ENCODE data around the gene GULP1. TPM values are rescaled to one million over a fixed set of nuclear protein-coding genes. Genes with fewer than 3 reads are reported as not detected.

The GULP1 gene
- total RNA-seq, 1 experiment from 2014 or later, result 76.0 TPM

GRCh38 chr2:188449561-188449960 is 157.9 kb downstream of the GULP1 start:
- ChIA-PET RAD21 (ENCODE audit: low non-redundant PET in 1 of 2, low total read pairs in 2 of 2, uncharacterized antibody in 2 of 2, unreplicated experiment in 2 of 2) (interaction anchor here in 1 of 2 experiments (0.9 kb wide), 1 partner anchor 156 kb away, joined by 3 read pairs; no protein-coding TSS in a partner anchor), POLR2A (no interaction called here), CTCF (no interaction called here)
- no peak for DNase-seq (ENCODE audit: low read depth, low spot score)
- no TSS peak for BruUV-seq (replicated peaks)
- H3K27ac ChIP-seq (ENCODE audit: low read depth, low read length), result no peak overlapping the region
- H3K79me2 ChIP-seq (ENCODE audit: insufficient read depth, low read length), result peaks cover 18% of the 10 kb centered on the region; the same call in 1 of the 2 replicates
- H4K20me1 ChIP-seq (ENCODE audit: insufficient read depth), result no peaks in the 10 kb centered on the region
- H3K9me2 ChIP-seq (ENCODE audit: insufficient read depth), result no peaks in the 10 kb centered on the region
- intact Hi-C loops (cut with micrococcal nuclease), result no loop called here
- H3K36me3 ChIP-seq (ENCODE audit: control insufficient read depth in 1 of 2, insufficient read depth in 2 of 2, low read length in 2 of 2), result no peaks in the 10 kb centered on the region
- no peak for TF ChIP-seq RAD21 (IDR thresholded peaks at IDR 0.05; ENCODE audit: low read depth)
- TF ChIP-seq ATF3 (IDR thresholded peaks at IDR 0.05), result no peak
- no peak for TF ChIP-seq MAX (IDR thresholded peaks at IDR 0.05)
- no peak for TF ChIP-seq YY1 (IDR thresholded peaks at IDR 0.05; ENCODE audit: extremely low read depth, insufficient replicate concordance, low read depth, low read length)
- no peak for TF ChIP-seq POLR2A (IDR thresholded peaks at IDR 0.05; ENCODE audit: borderline replicate concordance, extremely low read depth, insufficient read depth, insufficient read length)
- no peak for ATAC-seq
- no peak overlapping the region for H2AFZ ChIP-seq (ENCODE audit: low read depth, low read length, poor library complexity, severe bottlenecking)
- H3K4me2 ChIP-seq (ENCODE audit: low read length), result no peak overlapping the region
- H3K4me1 ChIP-seq (ENCODE audit: control insufficient read depth in 1 of 2, insufficient read depth in 2 of 2, low read length in 2 of 2), result no peaks in the 10 kb centered on the region
- no peaks in the 10 kb centered on the region for H3K9me3 ChIP-seq (ENCODE audit: control insufficient read depth in 1 of 2, insufficient read depth in 1 of 2, low read depth in 1 of 2, low read length in 2 of 2)
- H3K27me3 ChIP-seq (ENCODE audit: insufficient read depth, low read length), result no peaks in the 10 kb centered on the region
- H3K9ac ChIP-seq (ENCODE audit: low read length), result no peak overlapping the region
- H3K4me3 ChIP-seq (replicated peaks in 1 of 2; ENCODE audit: low read depth in 1 of 2, low read length in 2 of 2), result no peak overlapping the region

- no peak for ATAC-seq
- TF ChIP-seq SRF (IDR thresholded peaks at IDR 0.05; ENCODE audit: low read depth) (no peak), CBX3 (IDR thresholded peaks at IDR 0.05; ENCODE audit: low read depth) (no peak), YY1 (IDR thresholded peaks at IDR 0.05; ENCODE audit: extremely low read depth, insufficient replicate concordance, low read depth, low read length) (no peak), REST (IDR thresholded peaks at IDR 0.05; ENCODE audit: low read depth) (no peak), POLR2AphosphoS5 (IDR thresholded peaks at IDR 0.05; ENCODE audit: low read depth, low read length) (no peak)
- CTCF ChIA-PET, result no interaction called here
Measured at GRCh38 chr2:188449971-188450370, 158.3 kb downstream of the GULP1 start.

More at GRCh38 chr2:188449971-188450370, 158.3 kb downstream of the GULP1 start:
- Histone ChIP-seq H3K9ac (ENCODE audit: low read length) (no peak overlapping the region), H3K9me3 (ENCODE audit: control insufficient read depth in 1 of 2, insufficient read depth in 1 of 2, low read depth in 1 of 2, low read length in 2 of 2) (no peaks in the 10 kb centered on the region), H3K4me2 (ENCODE audit: low read length) (no peak overlapping the region), H3K27ac (ENCODE audit: low read depth, low read length) (no peak overlapping the region), H3K4me3 (replicated peaks in 1 of 2; ENCODE audit: low read depth in 1 of 2, low read length in 2 of 2) (no peak overlapping the region), H3K79me2 (ENCODE audit: insufficient read depth, low read length) (peaks cover 14% of the 10 kb centered on the region; the same call in 1 of the 2 replicates), H4K20me1 (ENCODE audit: insufficient read depth) (no peaks in the 10 kb centered on the region), H3K9me2 (ENCODE audit: insufficient read depth) (no peaks in the 10 kb centered on the region), H3K36me3 (ENCODE audit: control insufficient read depth in 1 of 2, insufficient read depth in 2 of 2, low read length in 2 of 2) (no peaks in the 10 kb centered on the region), H2AFZ (ENCODE audit: low read depth, low read length, poor library complexity, severe bottlenecking) (no peak overlapping the region), H3K4me1 (ENCODE audit: control insufficient read depth in 1 of 2, insufficient read depth in 2 of 2, low read length in 2 of 2) (no peaks in the 10 kb centered on the region), H3K27me3 (ENCODE audit: insufficient read depth, low read length) (no peaks in the 10 kb centered on the region)
- no peak for DNase-seq (ENCODE audit: low read depth, low spot score)
- BruUV-seq (replicated peaks), result no TSS peak
- intact Hi-C loops (cut with micrococcal nuclease), result no loop called here
- POLR2A ChIA-PET, result no interaction called here
- RAD21 ChIA-PET (ENCODE audit: low non-redundant PET in 1 of 2, low total read pairs in 2 of 2, uncharacterized antibody in 2 of 2, unreplicated experiment in 2 of 2), result interaction anchor here in 1 of 2 experiments (0.9 kb wide), 1 partner anchor 156 kb away, joined by 3 read pairs; no protein-coding TSS in a partner anchor
